H1 (cell line): ENCODE data around the gene POU6F2. TPM values are rescaled to one million over a fixed set of nuclear protein-coding genes. Genes with fewer than 3 reads are reported as not detected.

Experiments used
- CTCF ChIA-PET: fragments of 300-600 bp; sonication (Branson Sonifier 250); formaldehyde crosslinking; loops from one replicate; lab custom pipeline; 2021; ENCODE audit not compliant: partially characterized antibody; lab: Charles Lee
- POLR2A ChIA-PET: fragments of 300-600 bp; sonication (Branson Sonifier 250); formaldehyde crosslinking; loops from one replicate; lab custom pipeline; 2021; ENCODE audit warnings: inconsistent platforms; ENCODE audit not compliant: partially characterized antibody; lab: Charles Lee
- DNase-seq, 2 experiments: peaks; one replicate each; pipeline versions ENCODE4 v3.0.0 to v3.0.0-alpha.2; 2010 to 2022; ENCODE audit warnings: low spot score in 2 of 2, low read depth in 1 of 2, mixed read lengths in 1 of 2
- FAIRE-seq: peaks from 2 replicates; lab custom pipeline; 2011; peaks lifted over from hg19 to GRCh38; lab: Jason Lieb, UNC
- H2AFZ ChIP-seq: 2 replicates; pipeline ENCODE4 v1.8.1; 2012; ENCODE audit warnings: low read length, inconsistent platforms
- H2AK5ac ChIP-seq: 2 replicates; pipeline ENCODE4 v1.6.1; 2013; ENCODE audit warnings: low read depth, low read length
- H2BK120ac ChIP-seq: replicated peaks from 2 replicates; pipeline ENCODE3; 2013; ENCODE audit warnings: low read depth, low read length, inconsistent platforms
- H2BK12ac ChIP-seq: 2 replicates; pipeline ENCODE4 v1.6.1; 2013; ENCODE audit warnings: low read depth, low read length
- H2BK15ac ChIP-seq: 2 replicates; pipeline ENCODE4 v1.6.1; 2013; ENCODE audit warnings: low read length
- H2BK20ac ChIP-seq: 2 replicates; pipeline ENCODE4 v1.6.1; 2013; ENCODE audit warnings: low read length
- H2BK5ac ChIP-seq: 2 replicates; pipeline ENCODE4 v1.6.1; 2013; ENCODE audit warnings: low read depth, low read length
- H3K14ac ChIP-seq: 2 replicates; pipeline ENCODE4 v1.6.1; 2013; ENCODE audit warnings: inconsistent platforms; ENCODE audit not compliant: insufficient read length
- H3K18ac ChIP-seq: 2 replicates; pipeline ENCODE4 v1.6.1; 2013; ENCODE audit warnings: low read length; ENCODE audit errors: extremely low read depth
- H3K23ac ChIP-seq: 2 replicates; pipeline ENCODE4 v1.6.1; 2013; ENCODE audit warnings: inconsistent platforms; ENCODE audit not compliant: insufficient read length
- H3K23me2 ChIP-seq: 2 replicates; pipeline ENCODE4 v1.6.1; 2013; ENCODE audit warnings: low read depth, low read length
- H3K27ac ChIP-seq: 2 replicates; pipeline ENCODE4 v1.6.1; 2011; ENCODE audit warnings: low read depth, low read length, inconsistent platforms
- H3K27me3 ChIP-seq, 4 experiments: replicated peaks in 1 of 4; 1 replicate in 1 of 4; 2 replicates in 3 of 4; pipeline versions ENCODE4 v1.6.1 to v1.8.1; 2011 to 2013; ENCODE audit warnings: low read length in 3 of 4, mild to moderate bottlenecking in 3 of 4, inconsistent platforms in 2 of 4, mixed read lengths in 2 of 4, moderate library complexity in 1 of 4; ENCODE audit not compliant: control insufficient read depth in 3 of 4, insufficient read depth in 3 of 4; ENCODE audit errors: extremely low read depth in 1 of 4
- H3K36me3 ChIP-seq, 4 experiments: 2 replicates each; pipeline versions ENCODE4 v1.6.1 to v1.8.1; 2011 to 2013; ENCODE audit warnings: mild to moderate bottlenecking in 4 of 4, low read length in 3 of 4, moderate library complexity in 2 of 4, control low read depth in 1 of 4, inconsistent platforms in 1 of 4; ENCODE audit not compliant: insufficient read depth in 4 of 4, control insufficient read depth in 2 of 4
- H3K4ac ChIP-seq: replicated peaks from 2 replicates; pipeline ENCODE3; 2013; ENCODE audit warnings: low read length, low read depth, mixed read lengths, inconsistent platforms; ENCODE audit not compliant: insufficient read length
- H3K4me1 ChIP-seq, 4 experiments: replicated peaks in 1 of 4; 1 replicate in 1 of 4; 2 replicates in 3 of 4; pipeline versions ENCODE4 v1.6.1 to v1.8.1; 2011 to 2013; ENCODE audit warnings: low read length in 3 of 4, inconsistent platforms in 2 of 4, mixed read lengths in 1 of 4; ENCODE audit not compliant: insufficient read depth in 4 of 4, control insufficient read depth in 3 of 4
- H3K4me2 ChIP-seq, 2 experiments: 2 replicates each; pipeline versions ENCODE4 v1.6.1 to v1.8.1; 2011 to 2013; ENCODE audit warnings: low read depth in 2 of 2, low read length in 2 of 2, control low read depth in 1 of 2, inconsistent platforms in 1 of 2, mild to moderate bottlenecking in 1 of 2; ENCODE audit not compliant: insufficient read depth in 1 of 2
- H3K4me3 ChIP-seq, 4 experiments: fragments of 200-600, 300-600 bp in 1 of 4; sonication (generic), shearing (Covaris generic), sonication (Bioruptor Twin) in 1 of 4; 2 replicates each; pipeline versions ENCODE4 v1.5.1 to v1.8.1; 2011 to 2016; ENCODE audit warnings: low read length in 4 of 4, low read depth in 3 of 4, control low read depth in 2 of 4, inconsistent platforms in 2 of 4, mild to moderate bottlenecking in 2 of 4, mixed read lengths in 1 of 4, moderate library complexity in 1 of 4; ENCODE audit not compliant: insufficient read depth in 2 of 4; ENCODE audit errors: extremely low read depth in 1 of 4
- H3K56ac ChIP-seq: replicated peaks from 2 replicates; pipeline ENCODE3; 2013; ENCODE audit warnings: low read depth, mild to moderate bottlenecking, mixed read lengths, low read length, inconsistent platforms; ENCODE audit not compliant: insufficient read length
- H3K79me1 ChIP-seq: 2 replicates; pipeline ENCODE4 v1.6.1; 2013; ENCODE audit warnings: low read depth, low read length, control low read depth
- H3K79me2 ChIP-seq, 2 experiments: 2 replicates each; pipeline versions ENCODE4 v1.6.1 to v1.8.1; 2012 to 2013; ENCODE audit warnings: low read length in 2 of 2, mild to moderate bottlenecking in 2 of 2, inconsistent platforms in 1 of 2; ENCODE audit not compliant: insufficient read depth in 2 of 2, control insufficient read depth in 1 of 2
- H3K9ac ChIP-seq, 4 experiments: replicated peaks in 1 of 4; 1 replicate in 1 of 4; 2 replicates in 3 of 4; pipeline versions ENCODE4 v1.6.1 to v1.8.1; 2011 to 2013; ENCODE audit warnings: low read depth in 3 of 4, low read length in 3 of 4, control low read depth in 2 of 4, mild to moderate bottlenecking in 2 of 4, moderate library complexity in 2 of 4, inconsistent platforms in 1 of 4; ENCODE audit errors: extremely low read depth in 1 of 4
- H3K9me3 ChIP-seq, 2 experiments: 2 replicates each; pipeline versions ENCODE4 v1.6.1 to v1.8.1; 2012 to 2013; ENCODE audit warnings: mild to moderate bottlenecking in 2 of 2, moderate library complexity in 2 of 2, control low read depth in 1 of 2, inconsistent platforms in 1 of 2, low read depth in 1 of 2, low read length in 1 of 2, mixed read lengths in 1 of 2; ENCODE audit not compliant: insufficient read depth in 2 of 2
- H4K20me1 ChIP-seq, 2 experiments: replicated peaks in 1 of 2; 2 replicates each; pipeline versions ENCODE3 to v1.8.1; 2011 to 2013; ENCODE audit warnings: inconsistent platforms in 2 of 2, low read length in 2 of 2, mild to moderate bottlenecking in 1 of 2; ENCODE audit not compliant: insufficient read depth in 2 of 2, control insufficient read depth in 1 of 2
- H4K5ac ChIP-seq: 2 replicates; pipeline ENCODE4 v1.6.1; 2013; ENCODE audit warnings: low read length, low read depth, mixed read lengths, inconsistent platforms; ENCODE audit not compliant: insufficient read length
- H4K8ac ChIP-seq: 2 replicates; pipeline ENCODE4 v1.8.0; 2013; ENCODE audit warnings: mild to moderate bottlenecking, moderate library complexity, low read length, inconsistent platforms; ENCODE audit not compliant: insufficient read depth; ENCODE audit errors: extremely low read depth
- H4K91ac ChIP-seq: replicated peaks from 2 replicates; pipeline ENCODE3; 2013; ENCODE audit warnings: low read length, mixed read lengths, inconsistent platforms; ENCODE audit not compliant: insufficient read length
- BCL11A ChIP-seq, 2 experiments: IDR thresholded peaks; one replicate each; pipeline ENCODE4 v1.6.1; 2011; ENCODE audit warnings: low read depth in 2 of 2, low read length in 2 of 2, mild to moderate bottlenecking in 2 of 2
- CHD1 ChIP-seq: IDR thresholded peaks from 2 replicates; pipeline ENCODE4 v1.6.1; 2012; ENCODE audit warnings: low read depth, low read length, improper control_type of control experiment
- E2F6 ChIP-seq: IDR thresholded peaks from 2 replicates; pipeline ENCODE4 v1.6.1; 2012; ENCODE audit warnings: inconsistent platforms
- EP300 ChIP-seq, 2 experiments: IDR thresholded peaks; 1 replicate in 1 of 2; 2 replicates in 1 of 2; pipeline ENCODE4 v1.6.1; 2011 to 2012; ENCODE audit warnings: low read depth in 2 of 2, low read length in 2 of 2, mild to moderate bottlenecking in 2 of 2, borderline replicate concordance in 1 of 2, inconsistent platforms in 1 of 2, moderate library complexity in 1 of 2
- GABPA ChIP-seq: IDR thresholded peaks from 2 replicates; pipeline ENCODE4 v1.6.1; 2011; ENCODE audit warnings: mild to moderate bottlenecking, low read length, moderate library complexity, borderline replicate concordance; ENCODE audit not compliant: insufficient read depth
- GTF2F1 ChIP-seq: IDR thresholded peaks from 2 replicates; pipeline ENCODE4 v1.6.1; 2012; ENCODE audit warnings: low read depth, low read length, improper control_type of control experiment, borderline replicate concordance
- KDM5A ChIP-seq: fragments of 200-600 bp; IDR thresholded peaks from 2 replicates; pipeline ENCODE4 v1.7.1; 2012; ENCODE audit warnings: mild to moderate bottlenecking, low read length, inconsistent platforms, mixed read lengths
- PHF8 ChIP-seq: fragments of 200-600 bp; sonication (generic); conservative IDR thresholded peaks from 2 replicates; pipeline ENCODE4 v1.7.1; 2012; ENCODE audit warnings: low read depth, mild to moderate bottlenecking, inconsistent platforms, low read length, moderate library complexity
- RAD21 ChIP-seq, 2 experiments: IDR thresholded peaks in 1 of 2; conservative IDR thresholded peaks in 1 of 2; 2 replicates each; pipeline ENCODE4 v1.6.1; 2011; ENCODE audit warnings: low read depth in 2 of 2, low read length in 2 of 2, improper control_type of control experiment in 1 of 2, inconsistent platforms in 1 of 2, mild to moderate bottlenecking in 1 of 2, moderate library complexity in 1 of 2
- RNF2 ChIP-seq: fragments of 200-900, 300-1000 bp; sonication (generic); IDR thresholded peaks from 2 replicates; pipeline ENCODE4 v1.7.1; 2016; ENCODE audit warnings: borderline replicate concordance, low read depth, mild to moderate bottlenecking, antibody characterized with exemption, low read length; ENCODE audit not compliant: poor library complexity, severe bottlenecking; ENCODE audit errors: missing control alignments
- SAP30 ChIP-seq: fragments of 300-600 bp; sonication (generic); IDR thresholded peaks from 2 replicates; pipeline ENCODE4 v1.7.1; 2012; ENCODE audit warnings: low read length, moderate library complexity, mild to moderate bottlenecking, inconsistent platforms; ENCODE audit not compliant: insufficient read depth, insufficient replicate concordance
- WGBS, 2 experiments: shearing (Covaris generic) in 1 of 2; methylation state at CpG; one replicate each; pipeline versions ENCODE4 v1.1.6 to v1.1.7; 2013 to 2015; ENCODE audit warnings: low lambda C conversion rate in 2 of 2, mixed read lengths in 2 of 2, inconsistent platforms in 1 of 2, low coverage in 1 of 2, missing lambda C conversion rate in 1 of 2; ENCODE audit not compliant: insufficient replicate concordance in 2 of 2, insufficient coverage in 1 of 2, insufficient read length in 1 of 2; ENCODE audit errors: extremely low coverage in 1 of 2, missing lambda C conversion rate in 1 of 2; 5-methylcytosine and 5-hydroxymethylcytosine counted together
- polyA plus RNA-seq, 7 experiments: library from polyadenylated mRNA; depleted of rRNA in 3 of 7; stranded (reverse) in 5 of 7; unstranded in 2 of 7; fragments of >200 nt in 5 of 7; fragments of 200-250 nt in 2 of 7; gene quantifications; 1 replicate in 5 of 7; 2 replicates in 1 of 7; 4 replicates in 1 of 7; pipeline versions ENCODE4 v1.2.1 to v1.2.3, GENCODE V29; 2011 to 2013; ENCODE audit warnings: missing spikeins in 2 of 7, mixed read lengths in 2 of 7
- total RNA-seq: library from RNA; stranded (reverse); fragmentation: NEBNext Ultra II Directional; extraction: Animal tissue kit (Norgen Biotek cat#: 25700); gene quantifications from 2 replicates; pipeline ENCODE4 v1.2.1, GENCODE V29; 2021

The POU6F2 gene
- total and polyA plus RNA-seq, 2 of the 8 experiments (the other 6 are each of a cell fraction or from before 2014, with no cell fraction given): 1.1 to 2.0 TPM

DNA sequence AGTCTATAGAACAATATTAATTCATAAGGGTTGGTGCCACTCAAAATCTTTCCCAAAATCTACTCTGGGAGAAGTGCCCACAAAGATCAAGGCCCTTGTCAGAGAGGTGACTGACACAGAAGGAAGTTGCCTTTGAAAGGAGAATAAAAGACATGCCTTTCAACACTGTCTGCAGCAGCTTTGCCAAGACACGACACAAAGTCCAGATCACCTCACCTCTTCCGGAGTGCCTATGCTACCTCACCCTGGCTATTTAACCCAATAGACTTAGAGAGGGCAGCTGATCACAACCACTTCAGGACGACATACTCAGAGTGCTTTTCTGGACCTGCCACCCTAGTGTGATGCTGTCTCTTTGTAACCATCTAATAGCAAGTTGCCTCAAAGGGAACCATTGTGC, 539.5 kb downstream of the POU6F2 start:
- POLR2A ChIA-PET: interaction anchor here (1.2 kb wide), 1 partner anchor 31 kb away, joined by 3 read pairs; no protein-coding TSS in a partner anchor
- 98% methylated on average over 3 of the region's 3 CpGs; no CpG with 5 or more reads in 1 of the 2 experiments for WGBS, 2 experiments
- Histone ChIP-seq H4K8ac (no peak overlapping the region), H3K4ac (no peak overlapping the region), H3K23ac (no peak overlapping the region), H2AK5ac (no peak overlapping the region), H3K4me3 (no peak overlapping the region), H3K4me1 (peaks cover 0 to 1% (median 0%) of the 10 kb centered on the region in 4 experiments; a peak in 1 of 7 replicates), H4K5ac (no peak overlapping the region), H3K27me3 (no peaks in the 10 kb centered on the region), H3K14ac (no peak overlapping the region), H3K4me2 (no peak overlapping the region), H2BK5ac (no peak overlapping the region), H3K18ac (no peak overlapping the region), H3K23me2 (no peaks in the 10 kb centered on the region; the same call in 1 of the 2 replicates), H3K56ac (no peak overlapping the region), H3K79me2 (no peaks in the 10 kb centered on the region), H3K79me1 (no peaks in the 10 kb centered on the region), H3K36me3 (no peaks in the 10 kb centered on the region), H4K91ac (no peak overlapping the region), H2AFZ (no peak overlapping the region), H3K9ac (no peak overlapping the region), H3K27ac (no peak overlapping the region), H3K9me3 (no peaks in the 10 kb centered on the region), H2BK20ac (no peak overlapping the region), H2BK15ac (no peak overlapping the region), H2BK120ac (no peak overlapping the region), H2BK12ac (no peak overlapping the region), H4K20me1 (no peaks in the 10 kb centered on the region)
- FAIRE-seq (no peak), DNase-seq (no peak)
- CTCF ChIA-PET: interaction anchor here (0.5 to 1.5 kb wide), 4 partner anchors 16 to 513 kb away, joined by 3 read pairs; no protein-coding TSS in a partner anchor
- TF ChIP-seq E2F6 (no peak), PHF8 (no peak), RAD21 (IDR thresholded peaks at IDR 0.05 in 1 of 2, conservative IDR thresholded peaks at IDR 0.05 in 1 of 2; ENCODE audit: low read depth in 2 of 2, low read length in 2 of 2) (no peak), RNF2 (no peak), EP300 (IDR thresholded peaks at IDR 0.05; ENCODE audit: borderline replicate concordance in 1 of 2, low read depth in 2 of 2, low read length in 2 of 2) (no peak), CHD1 (no peak), BCL11A (IDR thresholded peaks at IDR 0.05; ENCODE audit: low read depth in 2 of 2, low read length in 2 of 2) (no peak), GABPA (no peak), SAP30 (no peak), GTF2F1 (no peak), KDM5A (no peak)
